ENCODE measurements around the gene GRIA1. TPM values are rescaled to one million over a fixed set of nuclear protein-coding genes. Genes with fewer than 3 reads are reported as not detected.
A peak's percentile ranks its signal among the peaks of the same experiment; 100 is the strongest.

GRIA1 gene
- total RNA-seq, 1 donor from 2014 or later = not detected

- H3K27me3 Mint-ChIP-seq (ENCODE audit: unreplicated experiment) = peaks cover 4% of the 10 kb centered on the region
- H3K36me3 Mint-ChIP-seq (ENCODE audit: unreplicated experiment) = no peaks in the 10 kb centered on the region
- H3K9me3 Mint-ChIP-seq (ENCODE audit: unreplicated experiment) = no peaks in the 10 kb centered on the region
- peak overlapping the region; percentile 90 for H3K4me3 Mint-ChIP-seq (ENCODE audit: unreplicated experiment)
- no peak overlapping the region for H3K27ac Mint-ChIP-seq (ENCODE audit: unreplicated experiment)
- H3K4me1 Mint-ChIP-seq (ENCODE audit: low read depth, unreplicated experiment) = peaks cover 12% of the 10 kb centered on the region
- DNase-seq = no peak
- TF ChIP-seq CTCF (IDR thresholded peaks at IDR 0.05; ENCODE audit: partially characterized antibody, unreplicated experiment) = no peak
Measured at GRCh38 chr5:153491038-153491744, 721 bp downstream of the GRIA1 start.

- Mint-ChIP-seq H3K4me1 (ENCODE audit: low read depth, unreplicated experiment) (peaks cover 12% of the 10 kb centered on the region), H3K4me3 (ENCODE audit: unreplicated experiment) (peak overlapping the region; percentile 67), H3K36me3 (ENCODE audit: unreplicated experiment) (no peaks in the 10 kb centered on the region), H3K27me3 (ENCODE audit: unreplicated experiment) (peaks cover 4% of the 10 kb centered on the region), H3K9me3 (ENCODE audit: unreplicated experiment) (peaks cover 2% of the 10 kb centered on the region), H3K27ac (ENCODE audit: unreplicated experiment) (no peak overlapping the region)
- DNase-seq = no peak
- no peak for TF ChIP-seq CTCF (IDR thresholded peaks at IDR 0.05; ENCODE audit: partially characterized antibody, unreplicated experiment)
Measured at GRCh38 chr5:153491856-153492255, 1.4 kb downstream of the GRIA1 start.

- Mint-ChIP-seq H3K27ac (ENCODE audit: unreplicated experiment) (no peak overlapping the region), H3K36me3 (ENCODE audit: unreplicated experiment) (no peaks in the 10 kb centered on the region), H3K4me1 (ENCODE audit: low read depth, unreplicated experiment) (no peaks in the 10 kb centered on the region), H3K9me3 (ENCODE audit: unreplicated experiment) (peaks cover 2% of the 10 kb centered on the region), H3K4me3 (ENCODE audit: unreplicated experiment) (no peak overlapping the region), H3K27me3 (ENCODE audit: unreplicated experiment) (no peaks in the 10 kb centered on the region)
- TF ChIP-seq CTCF (IDR thresholded peaks at IDR 0.05; ENCODE audit: partially characterized antibody, unreplicated experiment) = peak; percentile 86
- DNase-seq = no peak
Measured at GRCh38 chr5:153496835-153497234, 6.4 kb downstream of the GRIA1 start.

- no peak for DNase-seq
- Mint-ChIP-seq H3K9me3 (ENCODE audit: unreplicated experiment) (peaks cover 2% of the 10 kb centered on the region), H3K36me3 (ENCODE audit: unreplicated experiment) (no peaks in the 10 kb centered on the region), H3K4me3 (ENCODE audit: unreplicated experiment) (no peak overlapping the region), H3K27ac (ENCODE audit: unreplicated experiment) (no peak overlapping the region), H3K27me3 (ENCODE audit: unreplicated experiment) (no peaks in the 10 kb centered on the region), H3K4me1 (ENCODE audit: low read depth, unreplicated experiment) (no peaks in the 10 kb centered on the region)
- TF ChIP-seq CTCF (IDR thresholded peaks at IDR 0.05; ENCODE audit: partially characterized antibody, unreplicated experiment) = no peak
Measured at GRCh38 chr5:153498516-153498915, 8.0 kb downstream of the GRIA1 start.

- no peak for DNase-seq
- Mint-ChIP-seq H3K9me3 (ENCODE audit: unreplicated experiment) (peaks cover 2% of the 10 kb centered on the region), H3K36me3 (ENCODE audit: unreplicated experiment) (no peaks in the 10 kb centered on the region), H3K4me3 (ENCODE audit: unreplicated experiment) (no peak overlapping the region), H3K4me1 (ENCODE audit: low read depth, unreplicated experiment) (no peaks in the 10 kb centered on the region), H3K27ac (ENCODE audit: unreplicated experiment) (no peak overlapping the region), H3K27me3 (ENCODE audit: unreplicated experiment) (no peaks in the 10 kb centered on the region)
- TF ChIP-seq CTCF (IDR thresholded peaks at IDR 0.05; ENCODE audit: partially characterized antibody, unreplicated experiment) = no peak
Measured at GRCh38 chr5:153500178-153500577, 9.7 kb downstream of the GRIA1 start.
